Medulla oblongata (tissue), 1 donor: Measurements from ENCODE around the gene ABLIM1.

Experiments used
- DNase-seq: peaks from one replicate; pipeline ENCODE4 v3.0.0-alpha.2; 2015; ENCODE audit errors: extremely low spot score

ABLIM1 gene

DNA sequence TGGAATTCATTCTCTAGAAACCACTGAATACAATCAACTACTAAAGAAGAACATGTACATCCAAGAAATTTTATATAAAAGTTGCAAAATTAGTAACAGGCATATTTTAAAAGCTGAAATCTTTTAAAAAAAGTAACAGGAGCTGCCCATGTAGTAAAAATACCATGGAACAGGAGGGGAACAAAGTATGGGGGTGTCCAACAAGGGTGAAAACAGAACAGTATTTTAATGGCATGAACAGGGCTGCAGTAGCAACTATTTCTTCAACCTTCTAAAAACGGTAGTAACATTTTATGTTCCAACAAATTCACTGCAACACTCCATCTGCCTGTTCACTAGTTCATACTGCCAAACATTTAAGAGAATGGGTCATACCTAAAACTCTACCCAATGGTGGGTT lies 77.0 kb downstream of the ABLIM1 start:
- DNase-seq: no peak

- DNase-seq: peak; percentile 37
These were observed 80.9 kb downstream of the ABLIM1 start for GRCh38 chr10:114577133-114577532.

GRCh38 chr10:114576716-114577115 lies 81.4 kb downstream of the ABLIM1 start:
- DNase-seq: no peak

GRCh38 chr10:114576132-114576487 lies 82.0 kb downstream of the ABLIM1 start:
- no peak for DNase-seq

DNA sequence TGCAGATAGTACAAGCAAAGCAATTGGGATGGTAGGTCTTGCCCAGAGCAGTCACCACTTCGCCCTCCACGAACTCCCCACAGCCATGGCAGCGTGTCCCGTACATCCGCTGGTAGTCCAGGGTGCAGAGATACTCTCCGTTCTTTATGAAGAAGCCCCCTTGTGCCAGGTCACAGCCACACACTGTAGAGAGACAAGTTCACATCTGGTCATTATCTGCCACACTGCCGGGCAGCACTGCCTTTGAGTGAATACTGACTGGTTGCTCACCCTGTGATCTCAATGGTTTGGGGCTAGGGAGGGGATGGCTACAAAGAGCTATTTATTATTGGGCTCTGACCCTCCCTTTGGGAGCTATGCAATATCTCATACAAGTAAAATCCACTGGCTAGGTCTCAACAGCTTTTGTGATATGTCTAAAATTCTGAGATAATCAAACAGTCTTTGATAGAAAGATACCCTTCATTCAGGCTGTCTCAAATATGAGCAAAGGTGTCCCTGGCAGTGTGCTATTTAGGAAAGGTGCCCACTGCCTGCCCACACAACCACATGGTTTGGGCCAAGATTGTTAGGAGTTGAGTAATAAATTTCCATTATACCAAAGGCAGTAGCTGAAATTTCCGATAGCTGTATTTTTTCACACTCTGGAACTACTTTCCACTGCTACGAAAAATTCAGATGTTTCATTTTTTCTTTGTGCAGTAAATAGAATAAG lies 82.5 kb downstream of the ABLIM1 start:
- DNase-seq: no peak

DNA sequence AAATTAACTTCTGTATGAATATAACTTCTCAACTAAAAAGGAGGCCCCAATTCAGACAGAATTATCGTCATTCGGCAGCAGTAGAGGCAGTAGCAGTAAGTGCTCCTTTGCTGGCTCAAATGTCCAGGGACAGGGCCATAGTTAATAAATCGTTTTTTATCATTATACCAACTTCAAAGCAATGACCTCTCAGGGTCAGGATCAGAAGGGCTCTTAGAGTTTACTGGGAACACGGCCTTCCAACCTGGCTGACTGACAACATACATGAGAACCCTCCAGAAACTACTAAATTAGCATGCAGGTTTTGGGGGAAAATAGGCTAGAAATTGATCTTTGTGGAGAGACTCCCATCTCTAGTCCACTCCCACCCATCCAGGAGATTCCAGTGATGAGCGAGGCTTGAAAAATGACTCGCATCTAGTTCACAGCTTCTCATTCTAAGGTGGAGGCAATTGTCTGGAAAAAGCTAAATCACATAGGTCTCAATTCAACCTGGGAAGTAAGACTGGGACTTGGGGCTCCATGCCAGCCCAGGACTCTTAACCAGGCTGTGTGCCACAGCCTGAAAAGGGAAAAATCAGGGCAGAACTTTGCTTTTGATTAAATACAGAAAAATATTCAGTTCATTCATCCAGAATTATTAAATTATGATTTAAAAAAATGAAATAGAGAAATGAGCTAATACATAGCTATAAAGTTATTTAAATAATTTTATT lies 84.6 kb downstream of the ABLIM1 start:
- DNase-seq: no peak

DNA sequence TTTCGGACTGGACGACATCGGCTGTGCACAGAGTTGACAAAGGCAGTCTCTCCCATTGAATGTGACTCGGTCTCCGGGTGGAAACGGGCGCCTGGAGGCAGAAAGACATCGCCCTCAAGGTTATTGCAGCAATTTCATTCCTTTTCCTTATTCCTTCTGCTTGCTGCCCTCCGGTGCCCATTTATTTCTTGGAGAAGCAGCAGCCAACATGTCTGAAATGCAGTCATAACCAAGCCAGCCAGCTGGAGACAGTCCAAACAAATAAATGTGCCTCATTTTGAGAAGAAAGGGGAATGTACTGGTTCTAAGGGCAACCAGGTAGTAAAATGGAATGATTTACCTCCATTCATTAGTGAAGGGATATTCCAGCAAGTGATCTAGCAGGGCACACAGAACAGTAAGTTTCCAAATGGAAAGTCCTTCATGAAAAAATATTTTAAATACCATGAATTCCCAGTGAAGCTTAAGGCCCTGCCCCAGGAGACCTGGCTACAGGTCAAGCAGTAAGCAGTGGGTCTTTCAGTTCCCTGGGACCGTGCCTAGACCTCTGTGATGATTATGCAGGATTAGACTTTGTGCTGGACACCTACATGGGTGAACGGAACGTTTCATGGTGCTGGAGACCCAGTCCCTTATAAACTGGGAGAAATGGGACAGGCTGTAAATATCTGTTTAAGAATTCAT lies 86.6 kb downstream of the ABLIM1 start:
- DNase-seq: peak; percentile 55

- DNase-seq: no peak
These were observed 92.0 kb downstream of the ABLIM1 start for GRCh38 chr10:114566064-114566463.

DNA sequence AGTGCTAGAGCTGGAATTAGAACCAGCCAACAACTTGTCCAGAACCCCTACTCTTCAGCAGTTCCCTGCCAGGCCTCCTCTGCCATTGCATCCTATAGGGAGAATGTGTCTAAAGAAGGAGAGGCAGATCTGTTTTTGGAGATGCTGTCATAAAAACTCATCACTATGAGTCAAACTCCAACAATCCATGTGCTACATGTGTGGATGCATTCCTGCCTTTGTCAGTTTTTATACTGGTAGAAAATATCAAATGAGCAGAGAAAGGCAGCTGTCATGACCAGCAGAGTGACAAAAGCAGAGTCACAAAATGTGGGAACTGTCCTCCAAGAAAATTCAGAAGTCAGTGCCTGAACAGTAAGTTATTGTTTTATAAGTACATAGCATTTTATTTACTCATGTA lies 93.0 kb downstream of the ABLIM1 start:
- DNase-seq: no peak

DNA sequence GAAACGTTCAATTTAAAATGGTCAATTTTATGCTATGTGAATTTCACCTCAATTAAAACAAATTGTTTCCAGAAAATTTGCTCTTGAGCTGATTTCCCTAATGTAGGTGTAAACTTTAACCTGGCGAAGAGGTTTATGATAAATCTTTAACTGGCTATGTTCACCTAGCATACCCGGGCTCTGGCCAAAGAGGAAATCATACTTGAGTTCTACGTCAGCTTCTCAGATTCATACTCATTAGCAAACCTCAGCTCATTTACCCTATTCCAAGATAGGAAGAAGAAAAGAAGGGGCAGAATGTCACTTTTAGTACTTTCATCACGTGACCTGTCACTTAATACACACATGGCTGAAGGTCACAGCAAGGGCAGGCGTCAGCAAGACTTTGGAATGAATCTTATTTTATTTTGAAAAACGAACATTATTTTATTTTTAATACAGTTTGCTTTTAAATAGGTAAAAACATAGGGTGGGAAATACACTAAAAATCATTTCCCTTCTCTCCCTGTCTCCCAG lies 97.0 kb downstream of the ABLIM1 start:
- no peak for DNase-seq

DNA sequence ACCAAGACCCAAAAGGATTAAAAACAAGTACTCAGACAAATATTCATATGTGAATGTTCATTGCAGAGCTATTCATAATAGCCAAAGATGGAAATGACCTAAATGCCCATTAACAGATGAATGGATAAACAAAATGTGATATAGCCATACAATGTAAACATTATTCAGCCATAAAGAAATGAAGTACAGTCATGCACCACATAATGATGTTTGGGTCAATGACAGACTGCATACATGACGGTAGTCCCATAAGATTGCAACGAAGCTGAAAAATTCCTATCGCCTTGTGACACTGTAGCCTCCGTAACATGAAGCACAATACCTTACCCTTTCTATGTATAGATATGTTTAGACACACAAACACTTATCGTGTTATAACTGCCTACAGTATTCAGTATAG lies 97.9 kb downstream of the ABLIM1 start:
- DNase-seq: no peak

- DNase-seq: no peak
These were observed 98.4 kb downstream of the ABLIM1 start for GRCh38 chr10:114559636-114560035.

GRCh38 chr10:114557854-114558253 lies 100.2 kb downstream of the ABLIM1 start:
- DNase-seq: no peak

- no peak for DNase-seq
These were observed 101.6 kb downstream of the ABLIM1 start for GRCh38 chr10:114556236-114557122.

DNA sequence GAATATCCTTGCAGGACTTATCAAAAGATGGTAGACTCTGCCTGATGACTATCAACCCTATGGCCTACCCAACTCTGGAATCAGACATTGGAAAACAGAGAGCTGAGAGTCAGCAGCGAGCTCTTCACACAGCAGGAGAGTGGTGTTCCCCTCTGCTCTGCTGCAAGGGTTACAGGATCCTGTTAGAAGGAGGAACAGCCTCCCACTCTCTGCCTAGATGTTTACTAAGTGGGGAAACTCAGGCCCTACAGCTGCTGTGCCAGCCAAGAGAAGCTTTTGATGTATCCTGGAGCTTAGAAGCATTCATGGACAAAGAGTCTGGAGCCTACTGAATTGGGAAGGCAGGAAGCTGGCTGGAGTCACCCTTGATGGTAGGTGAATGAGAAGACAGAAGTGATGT lies 104.6 kb downstream of the ABLIM1 start:
- DNase-seq: no peak

DNA sequence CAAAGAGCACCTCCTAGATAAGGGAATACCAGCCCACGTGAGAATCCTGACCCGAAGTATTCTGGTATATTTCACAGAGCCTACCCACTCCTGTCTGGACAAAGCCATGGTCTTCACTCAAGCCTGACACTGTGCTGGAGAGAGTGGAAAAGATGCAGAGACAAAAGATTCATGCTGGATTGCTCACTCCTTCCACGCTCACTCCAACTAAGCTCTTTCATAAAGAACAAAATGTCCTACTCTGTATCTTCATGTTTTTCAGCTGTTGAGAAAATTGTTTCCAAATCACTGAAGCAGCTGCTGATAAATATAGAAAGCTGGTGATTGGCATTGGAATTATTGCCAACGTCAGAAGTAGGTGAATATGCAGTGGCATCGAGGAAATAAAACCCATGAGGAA lies 106.0 kb downstream of the ABLIM1 start:
- DNase-seq: no peak

GRCh38 chr10:114551636-114551972 lies 106.5 kb downstream of the ABLIM1 start:
- DNase-seq: no peak

DNA sequence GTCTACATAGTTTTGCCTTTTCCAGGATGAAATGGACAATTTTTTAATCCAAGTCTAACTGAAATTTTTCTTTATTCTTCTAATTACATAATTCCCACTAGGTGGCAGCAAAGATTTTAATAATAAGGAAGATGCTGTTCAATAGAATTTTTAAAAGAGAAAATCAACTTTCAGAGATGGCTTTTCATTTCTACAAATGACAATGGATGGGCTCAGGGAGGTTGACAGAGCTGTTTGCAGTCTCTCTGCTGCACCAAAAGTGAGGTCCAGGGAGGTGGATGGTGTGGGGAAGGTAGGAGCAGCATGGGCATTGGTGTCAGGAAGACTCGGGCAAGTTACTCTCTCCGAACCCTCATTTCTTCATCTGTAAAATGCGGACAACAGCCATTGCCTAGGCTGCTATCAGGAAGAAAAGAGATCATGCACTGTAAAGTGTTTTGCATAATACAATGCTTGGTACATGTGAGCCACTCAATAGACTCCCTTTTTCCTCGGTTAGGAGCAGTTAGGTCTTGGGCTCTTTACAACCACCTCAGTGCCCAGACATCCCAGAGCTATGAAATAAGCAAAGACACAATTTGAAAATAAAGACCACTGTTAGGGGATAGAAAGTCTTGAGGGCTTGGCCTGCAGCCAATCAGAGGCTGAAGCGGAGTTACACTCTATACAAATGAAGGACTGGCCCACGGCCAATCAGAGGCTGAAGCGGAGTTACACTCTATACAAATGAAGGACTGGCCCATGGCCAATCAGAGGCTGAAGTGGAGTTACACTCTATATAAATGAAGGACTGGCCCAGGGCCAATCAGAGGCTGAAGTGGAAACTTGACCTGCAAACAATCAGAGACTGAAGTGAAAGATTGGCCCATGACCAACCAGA lies 107.1 kb downstream of the ABLIM1 start:
- peak; percentile 57 for DNase-seq

GRCh38 chr10:114548662-114549061 lies 109.4 kb downstream of the ABLIM1 start:
- DNase-seq: peak; percentile 46

DNA sequence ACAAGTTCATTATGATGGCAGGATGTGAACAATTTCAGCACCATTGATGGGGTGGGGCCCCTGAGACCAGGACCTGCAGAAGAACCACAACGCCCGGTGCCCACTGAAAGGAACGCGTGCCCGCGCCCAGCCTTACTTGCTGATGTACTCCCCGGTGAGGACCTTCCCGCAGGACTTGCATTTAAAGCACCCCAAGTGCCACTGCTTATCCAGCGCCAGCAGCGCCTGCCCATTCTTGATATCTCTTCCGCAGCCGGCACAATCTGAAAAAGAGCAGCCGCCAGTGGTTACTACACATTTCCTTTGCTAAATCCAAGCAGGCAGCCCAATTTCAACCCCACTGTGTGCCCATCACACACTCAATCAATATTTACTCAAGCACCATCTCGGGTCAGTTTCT lies 110.6 kb downstream of the ABLIM1 start:
- no peak for DNase-seq

DNA sequence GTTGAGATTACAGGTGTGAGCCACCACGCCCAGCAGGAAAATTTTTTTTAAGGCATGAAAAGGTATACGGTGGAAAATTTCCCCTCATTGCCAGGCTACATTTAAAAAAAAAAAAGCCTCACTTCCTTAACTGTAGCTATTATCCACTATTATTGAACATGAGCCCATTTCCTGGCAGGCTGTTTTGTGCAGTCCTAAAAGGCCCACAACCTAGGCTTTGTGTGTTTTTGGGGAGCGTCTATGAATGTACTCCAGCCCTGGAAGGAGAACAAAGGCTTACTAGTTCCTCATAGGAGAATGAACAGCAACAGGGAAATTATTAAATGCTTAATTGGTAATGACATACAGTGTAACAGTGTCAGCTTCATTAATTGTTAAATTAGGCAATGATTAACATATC lies 111.0 kb downstream of the ABLIM1 start:
- DNase-seq: no peak
